Gastrocnemius medialis (tissue), 4 donors: Measurements from ENCODE around the gene FAM118A.

ENCODE experiments used
- POLR2A ChIP-seq, 2 donors: fragments of 450-650 bp; IDR thresholded peaks; one replicate each; pipeline ENCODE4 v1.6.1; 2017; ENCODE audit warnings: antibody characterized with exemption in 2 of 2, mild to moderate bottlenecking in 2 of 2, moderate library complexity in 2 of 2
- TF ChIP-seq, protein P1 (sequence below), 5 experiments: fragments of 450-650 bp in 3 of 5; fragments of 200-600 bp in 2 of 5; sonication (generic) in 2 of 5; IDR thresholded peaks in 4 of 5; conservative IDR thresholded peaks in 1 of 5; 1 replicate in 4 of 5; 2 replicates in 1 of 5; pipeline ENCODE4 v1.5.1; 2016 to 2019; ENCODE audit warnings: antibody characterized with exemption in 5 of 5, mild to moderate bottlenecking in 3 of 5, moderate library complexity in 3 of 5

DNA sequence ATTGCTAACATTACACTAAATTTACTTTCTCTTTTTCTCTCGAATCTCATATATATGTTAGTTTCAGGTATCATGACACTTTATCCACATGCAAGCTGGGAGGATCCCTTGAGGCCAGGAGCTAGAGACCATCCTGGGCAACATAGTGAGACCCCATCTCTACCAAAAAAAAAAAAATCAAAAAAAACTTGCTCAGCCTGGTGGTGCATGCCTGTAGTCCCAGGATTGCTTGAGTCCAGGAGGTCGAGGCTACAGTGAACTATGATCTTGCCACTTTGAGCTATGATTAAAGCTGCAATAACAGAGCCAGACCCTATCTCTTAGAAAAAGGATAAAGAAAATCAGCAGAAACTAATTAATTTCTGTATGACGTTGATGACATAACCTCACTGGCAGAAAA, 28.7 kb upstream of the FAM118A start:
- TF ChIP-seq, protein P1, sequence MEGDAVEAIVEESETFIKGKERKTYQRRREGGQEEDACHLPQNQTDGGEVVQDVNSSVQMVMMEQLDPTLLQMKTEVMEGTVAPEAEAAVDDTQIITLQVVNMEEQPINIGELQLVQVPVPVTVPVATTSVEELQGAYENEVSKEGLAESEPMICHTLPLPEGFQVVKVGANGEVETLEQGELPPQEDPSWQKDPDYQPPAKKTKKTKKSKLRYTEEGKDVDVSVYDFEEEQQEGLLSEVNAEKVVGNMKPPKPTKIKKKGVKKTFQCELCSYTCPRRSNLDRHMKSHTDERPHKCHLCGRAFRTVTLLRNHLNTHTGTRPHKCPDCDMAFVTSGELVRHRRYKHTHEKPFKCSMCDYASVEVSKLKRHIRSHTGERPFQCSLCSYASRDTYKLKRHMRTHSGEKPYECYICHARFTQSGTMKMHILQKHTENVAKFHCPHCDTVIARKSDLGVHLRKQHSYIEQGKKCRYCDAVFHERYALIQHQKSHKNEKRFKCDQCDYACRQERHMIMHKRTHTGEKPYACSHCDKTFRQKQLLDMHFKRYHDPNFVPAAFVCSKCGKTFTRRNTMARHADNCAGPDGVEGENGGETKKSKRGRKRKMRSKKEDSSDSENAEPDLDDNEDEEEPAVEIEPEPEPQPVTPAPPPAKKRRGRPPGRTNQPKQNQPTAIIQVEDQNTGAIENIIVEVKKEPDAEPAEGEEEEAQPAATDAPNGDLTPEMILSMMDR (IDR thresholded peaks at IDR 0.05 in 4 of 5, conservative IDR thresholded peaks at IDR 0.05 in 1 of 5) = no peak
- TF ChIP-seq POLR2A (IDR thresholded peaks at IDR 0.05) = no peak
